ENCODE data around the gene LAT.

Gene LAT

GRCh38 chr16:29011851-29012250, 27.0 kb downstream of the LAT start:
- H2BK120ac ChIP-seq (ENCODE audit: low read depth, low read length): no peak overlapping the region
- H3K27ac ChIP-seq (ENCODE audit: low read length, poor library complexity, severe bottlenecking): no peak overlapping the region
- H2BK12ac ChIP-seq (ENCODE audit: low read length in 2 of 2): no peak overlapping the region
- no peak overlapping the region for H4K8ac ChIP-seq (ENCODE audit: low read length)
- 77% methylated on average over 4 of the region's 4 CpGs for WGBS
- H3K4me1 ChIP-seq (ENCODE audit: control insufficient read depth, insufficient read depth, low read depth, low read length): peaks cover 2% of the 10 kb centered on the region
- H3K4ac ChIP-seq (ENCODE audit: low read depth in 1 of 2, low read length in 2 of 2): no peak overlapping the region
- H2AFZ ChIP-seq (ENCODE audit: low read depth, low read length): no peak overlapping the region
- H2BK15ac ChIP-seq (ENCODE audit: low read depth, poor library complexity, severe bottlenecking): no peak overlapping the region
- H3K9ac ChIP-seq (ENCODE audit: low read length): no peak overlapping the region
- no peak for DNase-seq
- H3K4me2 ChIP-seq (ENCODE audit: low read length, poor library complexity, severe bottlenecking): no peak overlapping the region
- H3K36me3 ChIP-seq (ENCODE audit: control insufficient read depth in 1 of 2, insufficient read depth in 2 of 2, low read depth in 1 of 2, low read length in 2 of 2): no peaks in the 10 kb centered on the region
- H3K9me3 ChIP-seq (ENCODE audit: control insufficient read depth, low read length): no peaks in the 10 kb centered on the region
- H3K79me1 ChIP-seq (replicated peaks; ENCODE audit: low read length, poor library complexity, severe bottlenecking): no peaks in the 10 kb centered on the region
- no peak overlapping the region for H2BK5ac ChIP-seq (ENCODE audit: low read depth, low read length, poor library complexity, severe bottlenecking)
- H2AK5ac ChIP-seq (ENCODE audit: low read length, severe bottlenecking): no peak overlapping the region
- no peak overlapping the region for H3K18ac ChIP-seq (ENCODE audit: low read depth in 1 of 2, low read length in 2 of 2)
- peaks cover 0 to 6% of the 10 kb centered on the region in 2 experiments for H3K27me3 ChIP-seq (ENCODE audit: control insufficient read depth in 1 of 2, insufficient read depth in 1 of 2, low read length in 2 of 2)
- no peak overlapping the region for H3K4me3 ChIP-seq (ENCODE audit: insufficient read depth in 1 of 2, low read depth in 1 of 2, low read length in 2 of 2)
- no peak overlapping the region for H3K14ac ChIP-seq (ENCODE audit: low read length in 2 of 2)
- H3K23ac ChIP-seq (ENCODE audit: low read length in 2 of 2): no peak overlapping the region
- H4K91ac ChIP-seq (ENCODE audit: low read length): no peak overlapping the region

- WGBS: 76% methylated on average over 8 of the region's 9 CpGs
- no peak overlapping the region for H2AK5ac ChIP-seq (ENCODE audit: low read length, severe bottlenecking)
- H3K4ac ChIP-seq (ENCODE audit: low read depth in 1 of 2, low read length in 2 of 2): no peak overlapping the region
- no peak overlapping the region for H3K4me2 ChIP-seq (ENCODE audit: low read length, poor library complexity, severe bottlenecking)
- H3K79me1 ChIP-seq (replicated peaks; ENCODE audit: low read length, poor library complexity, severe bottlenecking): no peaks in the 10 kb centered on the region
- no peak overlapping the region for H2BK15ac ChIP-seq (ENCODE audit: low read depth, poor library complexity, severe bottlenecking)
- H3K9ac ChIP-seq (ENCODE audit: low read length): no peak overlapping the region
- no peak overlapping the region for H4K91ac ChIP-seq (ENCODE audit: low read length)
- H3K4me3 ChIP-seq (ENCODE audit: insufficient read depth in 1 of 2, low read depth in 1 of 2, low read length in 2 of 2): no peak overlapping the region
- H3K14ac ChIP-seq (ENCODE audit: low read length in 2 of 2): no peak overlapping the region
- H2BK5ac ChIP-seq (ENCODE audit: low read depth, low read length, poor library complexity, severe bottlenecking): no peak overlapping the region
- H3K4me1 ChIP-seq (ENCODE audit: control insufficient read depth, insufficient read depth, low read depth, low read length): peaks cover under 1% of the 10 kb centered on the region
- H3K9me3 ChIP-seq (ENCODE audit: control insufficient read depth, low read length): no peaks in the 10 kb centered on the region
- H3K27me3 ChIP-seq (ENCODE audit: control insufficient read depth in 1 of 2, insufficient read depth in 1 of 2, low read length in 2 of 2): peaks cover 0 to 6% of the 10 kb centered on the region in 2 experiments
- no peaks in the 10 kb centered on the region for H3K36me3 ChIP-seq (ENCODE audit: control insufficient read depth in 1 of 2, insufficient read depth in 2 of 2, low read depth in 1 of 2, low read length in 2 of 2)
- H2BK12ac ChIP-seq (ENCODE audit: low read length in 2 of 2): no peak overlapping the region
- H2AFZ ChIP-seq (ENCODE audit: low read depth, low read length): no peak overlapping the region
- H3K27ac ChIP-seq (ENCODE audit: low read length, poor library complexity, severe bottlenecking): no peak overlapping the region
- no peak overlapping the region for H3K18ac ChIP-seq (ENCODE audit: low read depth in 1 of 2, low read length in 2 of 2)
- no peak overlapping the region for H4K8ac ChIP-seq (ENCODE audit: low read length)
- no peak for DNase-seq
- H2BK120ac ChIP-seq (ENCODE audit: low read depth, low read length): no peak overlapping the region
- no peak overlapping the region for H3K23ac ChIP-seq (ENCODE audit: low read length in 2 of 2)
These were observed 28.2 kb downstream of the LAT start for GRCh38 chr16:29012913-29013553.

- H3K23ac ChIP-seq (ENCODE audit: low read length in 2 of 2): no peak overlapping the region
- H3K27me3 ChIP-seq (ENCODE audit: control insufficient read depth in 1 of 2, insufficient read depth in 1 of 2, low read length in 2 of 2): no peaks in the 10 kb centered on the region
- H3K4me3 ChIP-seq (ENCODE audit: insufficient read depth in 1 of 2, low read depth in 1 of 2, low read length in 2 of 2): no peak overlapping the region
- H3K18ac ChIP-seq (ENCODE audit: low read depth in 1 of 2, low read length in 2 of 2): no peak overlapping the region
- no peaks in the 10 kb centered on the region for H3K9me3 ChIP-seq (ENCODE audit: control insufficient read depth, low read length)
- H2AK5ac ChIP-seq (ENCODE audit: low read length, severe bottlenecking): no peak overlapping the region
- H4K8ac ChIP-seq (ENCODE audit: low read length): no peak overlapping the region
- H3K27ac ChIP-seq (ENCODE audit: low read length, poor library complexity, severe bottlenecking): no peak overlapping the region
- no peaks in the 10 kb centered on the region for H3K4me1 ChIP-seq (ENCODE audit: control insufficient read depth, insufficient read depth, low read depth, low read length)
- no peak overlapping the region for H3K14ac ChIP-seq (ENCODE audit: low read length in 2 of 2)
- H3K9ac ChIP-seq (ENCODE audit: low read length): no peak overlapping the region
- WGBS: 92% methylated on average over 3 of the region's 3 CpGs
- DNase-seq: no peak
- no peaks in the 10 kb centered on the region for H3K36me3 ChIP-seq (ENCODE audit: control insufficient read depth in 1 of 2, insufficient read depth in 2 of 2, low read depth in 1 of 2, low read length in 2 of 2)
- H2BK12ac ChIP-seq (ENCODE audit: low read length in 2 of 2): no peak overlapping the region
- H2BK120ac ChIP-seq (ENCODE audit: low read depth, low read length): no peak overlapping the region
- H3K4me2 ChIP-seq (ENCODE audit: low read length, poor library complexity, severe bottlenecking): no peak overlapping the region
- no peak overlapping the region for H4K91ac ChIP-seq (ENCODE audit: low read length)
- no peaks in the 10 kb centered on the region for H3K79me1 ChIP-seq (replicated peaks; ENCODE audit: low read length, poor library complexity, severe bottlenecking)
- no peak overlapping the region for H2AFZ ChIP-seq (ENCODE audit: low read depth, low read length)
- H3K4ac ChIP-seq (ENCODE audit: low read depth in 1 of 2, low read length in 2 of 2): no peak overlapping the region
- no peak overlapping the region for H2BK5ac ChIP-seq (ENCODE audit: low read depth, low read length, poor library complexity, severe bottlenecking)
- no peak overlapping the region for H2BK15ac ChIP-seq (ENCODE audit: low read depth, poor library complexity, severe bottlenecking)
These were observed 29.8 kb downstream of the LAT start for GRCh38 chr16:29014561-29015069.

- H3K79me1 ChIP-seq (replicated peaks; ENCODE audit: low read length, poor library complexity, severe bottlenecking): no peaks in the 10 kb centered on the region
- H3K9me3 ChIP-seq (ENCODE audit: control insufficient read depth, low read length): no peaks in the 10 kb centered on the region
- H2BK15ac ChIP-seq (ENCODE audit: low read depth, poor library complexity, severe bottlenecking): no peak overlapping the region
- no peak overlapping the region for H2AK5ac ChIP-seq (ENCODE audit: low read length, severe bottlenecking)
- no peak overlapping the region for H4K8ac ChIP-seq (ENCODE audit: low read length)
- no peak overlapping the region for H3K4me3 ChIP-seq (ENCODE audit: insufficient read depth in 1 of 2, low read depth in 1 of 2, low read length in 2 of 2)
- H3K23ac ChIP-seq (ENCODE audit: low read length in 2 of 2): no peak overlapping the region
- 100% methylated on average over 3 of the region's 5 CpGs for WGBS
- H3K36me3 ChIP-seq (ENCODE audit: control insufficient read depth in 1 of 2, insufficient read depth in 2 of 2, low read depth in 1 of 2, low read length in 2 of 2): no peaks in the 10 kb centered on the region
- DNase-seq: no peak
- H2BK5ac ChIP-seq (ENCODE audit: low read depth, low read length, poor library complexity, severe bottlenecking): no peak overlapping the region
- H2AFZ ChIP-seq (ENCODE audit: low read depth, low read length): no peak overlapping the region
- H3K27me3 ChIP-seq (ENCODE audit: control insufficient read depth in 1 of 2, insufficient read depth in 1 of 2, low read length in 2 of 2): peaks cover 0 to 14% of the 10 kb centered on the region in 2 experiments
- no peak overlapping the region for H3K27ac ChIP-seq (ENCODE audit: low read length, poor library complexity, severe bottlenecking)
- no peak overlapping the region for H3K18ac ChIP-seq (ENCODE audit: low read depth in 1 of 2, low read length in 2 of 2)
- no peak overlapping the region for H3K9ac ChIP-seq (ENCODE audit: low read length)
- H3K4me1 ChIP-seq (ENCODE audit: control insufficient read depth, insufficient read depth, low read depth, low read length): no peaks in the 10 kb centered on the region
- H3K14ac ChIP-seq (ENCODE audit: low read length in 2 of 2): no peak overlapping the region
- H4K91ac ChIP-seq (ENCODE audit: low read length): no peak overlapping the region
- H3K4me2 ChIP-seq (ENCODE audit: low read length, poor library complexity, severe bottlenecking): no peak overlapping the region
- H2BK120ac ChIP-seq (ENCODE audit: low read depth, low read length): no peak overlapping the region
- no peak overlapping the region for H2BK12ac ChIP-seq (ENCODE audit: low read length in 2 of 2)
- no peak overlapping the region for H3K4ac ChIP-seq (ENCODE audit: low read depth in 1 of 2, low read length in 2 of 2)
These were observed 37.3 kb downstream of the LAT start for GRCh38 chr16:29022196-29022595.
